H1 (cell line): ENCODE results near the gene EHHADH. TPM values are rescaled to one million over a fixed set of nuclear protein-coding genes. Genes with fewer than 3 reads are reported as not detected.
"Not testable (repeated sequence)": the region's sequence is repeated elsewhere in the genome, so short reads cannot be mapped to it uniquely, and the experiment has no call there.

Experiments used
- CTCF ChIA-PET: fragments of 300-600 bp; sonication (Branson Sonifier 250); formaldehyde crosslinking; loops from one replicate; lab custom pipeline; 2021; ENCODE audit not compliant: partially characterized antibody; lab: Charles Lee
- POLR2A ChIA-PET: fragments of 300-600 bp; sonication (Branson Sonifier 250); formaldehyde crosslinking; loops from one replicate; lab custom pipeline; 2021; ENCODE audit warnings: inconsistent platforms; ENCODE audit not compliant: partially characterized antibody; lab: Charles Lee
- DNase-seq, 2 experiments: peaks; one replicate each; pipeline versions ENCODE4 v3.0.0 to v3.0.0-alpha.2; 2010 to 2022; ENCODE audit warnings: low spot score in 2 of 2, low read depth in 1 of 2, mixed read lengths in 1 of 2
- FAIRE-seq: peaks from 2 replicates; lab custom pipeline; 2011; peaks lifted over from hg19 to GRCh38; lab: Jason Lieb, UNC
- H2AFZ ChIP-seq: 2 replicates; pipeline ENCODE4 v1.8.1; 2012; ENCODE audit warnings: low read length, inconsistent platforms
- H2AK5ac ChIP-seq: 2 replicates; pipeline ENCODE4 v1.6.1; 2013; ENCODE audit warnings: low read depth, low read length
- H2BK120ac ChIP-seq: replicated peaks from 2 replicates; pipeline ENCODE3; 2013; ENCODE audit warnings: low read depth, low read length, inconsistent platforms
- H2BK12ac ChIP-seq: 2 replicates; pipeline ENCODE4 v1.6.1; 2013; ENCODE audit warnings: low read depth, low read length
- H2BK15ac ChIP-seq: 2 replicates; pipeline ENCODE4 v1.6.1; 2013; ENCODE audit warnings: low read length
- H2BK20ac ChIP-seq: 2 replicates; pipeline ENCODE4 v1.6.1; 2013; ENCODE audit warnings: low read length
- H2BK5ac ChIP-seq: 2 replicates; pipeline ENCODE4 v1.6.1; 2013; ENCODE audit warnings: low read depth, low read length
- H3K14ac ChIP-seq: 2 replicates; pipeline ENCODE4 v1.6.1; 2013; ENCODE audit warnings: inconsistent platforms; ENCODE audit not compliant: insufficient read length
- H3K18ac ChIP-seq: 2 replicates; pipeline ENCODE4 v1.6.1; 2013; ENCODE audit warnings: low read length; ENCODE audit errors: extremely low read depth
- H3K23ac ChIP-seq: 2 replicates; pipeline ENCODE4 v1.6.1; 2013; ENCODE audit warnings: inconsistent platforms; ENCODE audit not compliant: insufficient read length
- H3K23me2 ChIP-seq: 2 replicates; pipeline ENCODE4 v1.6.1; 2013; ENCODE audit warnings: low read depth, low read length
- H3K27ac ChIP-seq: 2 replicates; pipeline ENCODE4 v1.6.1; 2011; ENCODE audit warnings: low read depth, low read length, inconsistent platforms
- H3K27me3 ChIP-seq, 4 experiments: replicated peaks in 1 of 4; 1 replicate in 1 of 4; 2 replicates in 3 of 4; pipeline versions ENCODE4 v1.6.1 to v1.8.1; 2011 to 2013; ENCODE audit warnings: low read length in 3 of 4, mild to moderate bottlenecking in 3 of 4, inconsistent platforms in 2 of 4, mixed read lengths in 2 of 4, moderate library complexity in 1 of 4; ENCODE audit not compliant: control insufficient read depth in 3 of 4, insufficient read depth in 3 of 4; ENCODE audit errors: extremely low read depth in 1 of 4
- H3K36me3 ChIP-seq, 4 experiments: 2 replicates each; pipeline versions ENCODE4 v1.6.1 to v1.8.1; 2011 to 2013; ENCODE audit warnings: mild to moderate bottlenecking in 4 of 4, low read length in 3 of 4, moderate library complexity in 2 of 4, control low read depth in 1 of 4, inconsistent platforms in 1 of 4; ENCODE audit not compliant: insufficient read depth in 4 of 4, control insufficient read depth in 2 of 4
- H3K4ac ChIP-seq: replicated peaks from 2 replicates; pipeline ENCODE3; 2013; ENCODE audit warnings: low read length, low read depth, mixed read lengths, inconsistent platforms; ENCODE audit not compliant: insufficient read length
- H3K4me1 ChIP-seq, 4 experiments: replicated peaks in 1 of 4; 1 replicate in 1 of 4; 2 replicates in 3 of 4; pipeline versions ENCODE4 v1.6.1 to v1.8.1; 2011 to 2013; ENCODE audit warnings: low read length in 3 of 4, inconsistent platforms in 2 of 4, mixed read lengths in 1 of 4; ENCODE audit not compliant: insufficient read depth in 4 of 4, control insufficient read depth in 3 of 4
- H3K4me2 ChIP-seq, 2 experiments: 2 replicates each; pipeline versions ENCODE4 v1.6.1 to v1.8.1; 2011 to 2013; ENCODE audit warnings: low read depth in 2 of 2, low read length in 2 of 2, control low read depth in 1 of 2, inconsistent platforms in 1 of 2, mild to moderate bottlenecking in 1 of 2; ENCODE audit not compliant: insufficient read depth in 1 of 2
- H3K4me3 ChIP-seq, 4 experiments: fragments of 200-600, 300-600 bp in 1 of 4; sonication (generic), shearing (Covaris generic), sonication (Bioruptor Twin) in 1 of 4; 2 replicates each; pipeline versions ENCODE4 v1.5.1 to v1.8.1; 2011 to 2016; ENCODE audit warnings: low read length in 4 of 4, low read depth in 3 of 4, control low read depth in 2 of 4, inconsistent platforms in 2 of 4, mild to moderate bottlenecking in 2 of 4, mixed read lengths in 1 of 4, moderate library complexity in 1 of 4; ENCODE audit not compliant: insufficient read depth in 2 of 4; ENCODE audit errors: extremely low read depth in 1 of 4
- H3K56ac ChIP-seq: replicated peaks from 2 replicates; pipeline ENCODE3; 2013; ENCODE audit warnings: low read depth, mild to moderate bottlenecking, mixed read lengths, low read length, inconsistent platforms; ENCODE audit not compliant: insufficient read length
- H3K79me1 ChIP-seq: 2 replicates; pipeline ENCODE4 v1.6.1; 2013; ENCODE audit warnings: low read depth, low read length, control low read depth
- H3K79me2 ChIP-seq, 2 experiments: 2 replicates each; pipeline versions ENCODE4 v1.6.1 to v1.8.1; 2012 to 2013; ENCODE audit warnings: low read length in 2 of 2, mild to moderate bottlenecking in 2 of 2, inconsistent platforms in 1 of 2; ENCODE audit not compliant: insufficient read depth in 2 of 2, control insufficient read depth in 1 of 2
- H3K9ac ChIP-seq, 4 experiments: replicated peaks in 1 of 4; 1 replicate in 1 of 4; 2 replicates in 3 of 4; pipeline versions ENCODE4 v1.6.1 to v1.8.1; 2011 to 2013; ENCODE audit warnings: low read depth in 3 of 4, low read length in 3 of 4, control low read depth in 2 of 4, mild to moderate bottlenecking in 2 of 4, moderate library complexity in 2 of 4, inconsistent platforms in 1 of 4; ENCODE audit errors: extremely low read depth in 1 of 4
- H3K9me3 ChIP-seq, 2 experiments: 2 replicates each; pipeline versions ENCODE4 v1.6.1 to v1.8.1; 2012 to 2013; ENCODE audit warnings: mild to moderate bottlenecking in 2 of 2, moderate library complexity in 2 of 2, control low read depth in 1 of 2, inconsistent platforms in 1 of 2, low read depth in 1 of 2, low read length in 1 of 2, mixed read lengths in 1 of 2; ENCODE audit not compliant: insufficient read depth in 2 of 2
- H4K20me1 ChIP-seq, 2 experiments: replicated peaks in 1 of 2; 2 replicates each; pipeline versions ENCODE3 to v1.8.1; 2011 to 2013; ENCODE audit warnings: inconsistent platforms in 2 of 2, low read length in 2 of 2, mild to moderate bottlenecking in 1 of 2; ENCODE audit not compliant: insufficient read depth in 2 of 2, control insufficient read depth in 1 of 2
- H4K5ac ChIP-seq: 2 replicates; pipeline ENCODE4 v1.6.1; 2013; ENCODE audit warnings: low read length, low read depth, mixed read lengths, inconsistent platforms; ENCODE audit not compliant: insufficient read length
- H4K8ac ChIP-seq: 2 replicates; pipeline ENCODE4 v1.8.0; 2013; ENCODE audit warnings: mild to moderate bottlenecking, moderate library complexity, low read length, inconsistent platforms; ENCODE audit not compliant: insufficient read depth; ENCODE audit errors: extremely low read depth
- H4K91ac ChIP-seq: replicated peaks from 2 replicates; pipeline ENCODE3; 2013; ENCODE audit warnings: low read length, mixed read lengths, inconsistent platforms; ENCODE audit not compliant: insufficient read length
- WGBS, 2 experiments: shearing (Covaris generic) in 1 of 2; methylation state at CpG; one replicate each; pipeline versions ENCODE4 v1.1.6 to v1.1.7; 2013 to 2015; ENCODE audit warnings: low lambda C conversion rate in 2 of 2, mixed read lengths in 2 of 2, inconsistent platforms in 1 of 2, low coverage in 1 of 2, missing lambda C conversion rate in 1 of 2; ENCODE audit not compliant: insufficient replicate concordance in 2 of 2, insufficient coverage in 1 of 2, insufficient read length in 1 of 2; ENCODE audit errors: extremely low coverage in 1 of 2, missing lambda C conversion rate in 1 of 2; 5-methylcytosine and 5-hydroxymethylcytosine counted together
- polyA plus RNA-seq, 7 experiments: library from polyadenylated mRNA; depleted of rRNA in 3 of 7; stranded (reverse) in 5 of 7; unstranded in 2 of 7; fragments of >200 nt in 5 of 7; fragments of 200-250 nt in 2 of 7; gene quantifications; 1 replicate in 5 of 7; 2 replicates in 1 of 7; 4 replicates in 1 of 7; pipeline versions ENCODE4 v1.2.1 to v1.2.3, GENCODE V29; 2011 to 2013; ENCODE audit warnings: missing spikeins in 2 of 7, mixed read lengths in 2 of 7
- total RNA-seq: library from RNA; stranded (reverse); fragmentation: NEBNext Ultra II Directional; extraction: Animal tissue kit (Norgen Biotek cat#: 25700); gene quantifications from 2 replicates; pipeline ENCODE4 v1.2.1, GENCODE V29; 2021

The EHHADH gene
- total and polyA plus RNA-seq, 2 of the 8 experiments (the other 6 are each of a cell fraction or from before 2014, with no cell fraction given), result 1.4 to 3.5 TPM

GRCh38 chr3:185299918-185300426 lies 46.1 kb upstream of the EHHADH start:
- WGBS, 2 experiments, result 89% methylated on average over 10 of the region's 10 CpGs; no CpG with 5 or more reads in 1 of the 2 experiments
- DNase-seq, H3K27me3 ChIP-seq, H3K79me1 ChIP-seq, H2BK20ac ChIP-seq, H3K36me3 ChIP-seq, H3K9me3 ChIP-seq, POLR2A ChIA-PET, H3K18ac ChIP-seq, H3K4me2 ChIP-seq, H3K14ac ChIP-seq, H3K23me2 ChIP-seq, H3K56ac ChIP-seq, H3K4ac ChIP-seq, H2BK12ac ChIP-seq, H3K79me2 ChIP-seq, H3K9ac ChIP-seq, H3K4me1 ChIP-seq, H4K20me1 ChIP-seq, H2BK120ac ChIP-seq, CTCF ChIA-PET, H2AK5ac ChIP-seq, H3K23ac ChIP-seq, H3K4me3 ChIP-seq, H3K27ac ChIP-seq, H2BK15ac ChIP-seq, FAIRE-seq, H4K5ac ChIP-seq, H2AFZ ChIP-seq, H4K8ac ChIP-seq, H4K91ac ChIP-seq, H2BK5ac ChIP-seq: not testable (repeated sequence)
